Measurements from ENCODE around the gene ANXA10. TPM values are rescaled to one million over a fixed set of nuclear protein-coding genes. Genes with fewer than 3 reads are reported as not detected.

The ANXA10 gene
- total RNA-seq, 2 experiments from 2014 or later = not detected

- TF ChIP-seq, protein P1, sequence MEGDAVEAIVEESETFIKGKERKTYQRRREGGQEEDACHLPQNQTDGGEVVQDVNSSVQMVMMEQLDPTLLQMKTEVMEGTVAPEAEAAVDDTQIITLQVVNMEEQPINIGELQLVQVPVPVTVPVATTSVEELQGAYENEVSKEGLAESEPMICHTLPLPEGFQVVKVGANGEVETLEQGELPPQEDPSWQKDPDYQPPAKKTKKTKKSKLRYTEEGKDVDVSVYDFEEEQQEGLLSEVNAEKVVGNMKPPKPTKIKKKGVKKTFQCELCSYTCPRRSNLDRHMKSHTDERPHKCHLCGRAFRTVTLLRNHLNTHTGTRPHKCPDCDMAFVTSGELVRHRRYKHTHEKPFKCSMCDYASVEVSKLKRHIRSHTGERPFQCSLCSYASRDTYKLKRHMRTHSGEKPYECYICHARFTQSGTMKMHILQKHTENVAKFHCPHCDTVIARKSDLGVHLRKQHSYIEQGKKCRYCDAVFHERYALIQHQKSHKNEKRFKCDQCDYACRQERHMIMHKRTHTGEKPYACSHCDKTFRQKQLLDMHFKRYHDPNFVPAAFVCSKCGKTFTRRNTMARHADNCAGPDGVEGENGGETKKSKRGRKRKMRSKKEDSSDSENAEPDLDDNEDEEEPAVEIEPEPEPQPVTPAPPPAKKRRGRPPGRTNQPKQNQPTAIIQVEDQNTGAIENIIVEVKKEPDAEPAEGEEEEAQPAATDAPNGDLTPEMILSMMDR (conservative IDR thresholded peaks at IDR 0.05; ENCODE audit: low read length) = no peak
- no peaks in the 10 kb centered on the region for H3K9me3 ChIP-seq (ENCODE audit: low read length)
- H3K4me2 ChIP-seq (ENCODE audit: low read length) = no peak overlapping the region
- POLR2A ChIA-PET = no interaction called here
- no peaks in the 10 kb centered on the region for H4K20me1 ChIP-seq (ENCODE audit: insufficient read depth, low read length)
- no peaks in the 10 kb centered on the region for H3K4me1 ChIP-seq (ENCODE audit: insufficient read depth, low read length, poor library complexity, severe bottlenecking)
- intact Hi-C loops (cut with micrococcal nuclease; ENCODE audit: unreplicated experiment) = no loop called here
- no peaks in the 10 kb centered on the region for H3K36me3 ChIP-seq (ENCODE audit: insufficient read depth, low read length)
- DNase-seq (ENCODE audit: low spot score) = no peak
- no peak overlapping the region for H3K4me3 ChIP-seq (ENCODE audit: low read depth, low read length, poor library complexity, severe bottlenecking)
- no peak overlapping the region for H3K27ac ChIP-seq (ENCODE audit: low read depth, low read length, poor library complexity, severe bottlenecking)
- CTCF ChIA-PET (ENCODE audit: unreplicated experiment) = no interaction called here
- no TSS peak for BruUV-seq (replicated peaks)
- no peaks in the 10 kb centered on the region for H3K9me2 ChIP-seq (ENCODE audit: insufficient read depth, low read length)
- H3K79me2 ChIP-seq (ENCODE audit: insufficient read depth, low read depth, low read length) = no peaks in the 10 kb centered on the region
- no peak overlapping the region for H2AFZ ChIP-seq (ENCODE audit: low read length)
Observed at GRCh38 chr4:168082379-168082778, 10.0 kb upstream of the ANXA10 start.

DNA sequence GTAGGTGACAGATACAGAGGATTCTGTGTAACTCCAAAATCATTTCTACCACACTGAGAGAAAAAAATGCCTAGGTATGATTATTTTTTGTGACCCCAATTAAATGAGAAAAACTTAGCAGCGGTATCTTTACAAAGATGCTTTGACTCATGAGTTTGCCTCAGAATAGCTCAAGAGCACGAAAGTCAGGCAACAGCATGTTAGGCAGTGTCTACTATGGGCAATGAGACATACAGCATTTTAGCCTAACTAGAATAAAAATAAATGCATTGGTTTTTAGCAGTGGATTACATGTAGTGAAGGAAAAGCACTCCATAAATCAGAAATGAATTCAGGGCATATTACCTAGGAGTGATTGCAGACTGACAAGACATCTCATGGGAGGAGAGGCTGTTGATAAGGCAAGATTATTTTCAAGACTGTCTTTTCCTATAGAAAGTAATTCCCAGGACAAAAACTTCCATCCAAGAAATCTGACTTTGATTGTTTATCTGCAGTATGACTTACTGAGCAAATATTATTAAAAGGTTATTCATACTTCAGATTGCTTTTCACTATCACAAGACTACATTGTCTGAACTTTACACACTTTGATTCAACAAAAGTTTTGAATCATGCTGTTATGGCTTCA is 3.6 kb downstream of the ANXA10 start:
- H2AFZ ChIP-seq (ENCODE audit: low read length) = no peak overlapping the region
- H3K4me3 ChIP-seq (ENCODE audit: low read depth, low read length, poor library complexity, severe bottlenecking) = no peak overlapping the region
- H3K9me3 ChIP-seq (ENCODE audit: low read length) = no peaks in the 10 kb centered on the region
- H3K27ac ChIP-seq (ENCODE audit: low read depth, low read length, poor library complexity, severe bottlenecking) = no peak overlapping the region
- DNase-seq (ENCODE audit: low spot score) = no peak
- no peaks in the 10 kb centered on the region for H3K36me3 ChIP-seq (ENCODE audit: insufficient read depth, low read length)
- no peaks in the 10 kb centered on the region for H3K4me1 ChIP-seq (ENCODE audit: insufficient read depth, low read length, poor library complexity, severe bottlenecking)
- ChIA-PET POLR2A (no interaction called here), CTCF (ENCODE audit: unreplicated experiment) (no interaction called here)
- no TSS peak for BruUV-seq (replicated peaks)
- TF ChIP-seq, protein P1 (conservative IDR thresholded peaks at IDR 0.05; ENCODE audit: low read length) = no peak
- TF ChIP-seq EZH2phosphoT487 (IDR thresholded peaks at IDR 0.05; ENCODE audit: borderline replicate concordance, low read depth, low read length) = no peak
- no peak overlapping the region for H3K4me2 ChIP-seq (ENCODE audit: low read length)
- H3K9me2 ChIP-seq (ENCODE audit: insufficient read depth, low read length) = no peaks in the 10 kb centered on the region
- intact Hi-C loops (cut with micrococcal nuclease; ENCODE audit: unreplicated experiment) = no loop called here
- H3K79me2 ChIP-seq (ENCODE audit: insufficient read depth, low read depth, low read length) = no peaks in the 10 kb centered on the region
- H4K20me1 ChIP-seq (ENCODE audit: insufficient read depth, low read length) = no peaks in the 10 kb centered on the region

GRCh38 chr4:168096407-168096784 is 4.1 kb downstream of the ANXA10 start:
- H3K4me1 ChIP-seq (ENCODE audit: insufficient read depth, low read length, poor library complexity, severe bottlenecking) = no peaks in the 10 kb centered on the region
- DNase-seq (ENCODE audit: low spot score) = no peak
- H3K79me2 ChIP-seq (ENCODE audit: insufficient read depth, low read depth, low read length) = no peaks in the 10 kb centered on the region
- H3K36me3 ChIP-seq (ENCODE audit: insufficient read depth, low read length) = no peaks in the 10 kb centered on the region
- no peak for TF ChIP-seq EZH2phosphoT487 (IDR thresholded peaks at IDR 0.05; ENCODE audit: borderline replicate concordance, low read depth, low read length)
- TF ChIP-seq, protein P1 (conservative IDR thresholded peaks at IDR 0.05; ENCODE audit: low read length) = no peak
- no peak overlapping the region for H3K4me3 ChIP-seq (ENCODE audit: low read depth, low read length, poor library complexity, severe bottlenecking)
- no peaks in the 10 kb centered on the region for H4K20me1 ChIP-seq (ENCODE audit: insufficient read depth, low read length)
- H3K4me2 ChIP-seq (ENCODE audit: low read length) = no peak overlapping the region
- BruUV-seq (replicated peaks) = no TSS peak
- no peaks in the 10 kb centered on the region for H3K9me3 ChIP-seq (ENCODE audit: low read length)
- ChIA-PET POLR2A (no interaction called here), CTCF (ENCODE audit: unreplicated experiment) (no interaction called here)
- H3K27ac ChIP-seq (ENCODE audit: low read depth, low read length, poor library complexity, severe bottlenecking) = no peak overlapping the region
- no peak overlapping the region for H2AFZ ChIP-seq (ENCODE audit: low read length)
- intact Hi-C loops (cut with micrococcal nuclease; ENCODE audit: unreplicated experiment) = no loop called here
- no peaks in the 10 kb centered on the region for H3K9me2 ChIP-seq (ENCODE audit: insufficient read depth, low read length)

Measured in OCI-LY7 (cell line).